Measurements from ENCODE around the gene LAMB1. TPM values are rescaled to one million over a fixed set of nuclear protein-coding genes. Genes with fewer than 3 reads are reported as not detected.
A peak's percentile ranks its signal among the peaks of the same experiment; 100 is the strongest.

The LAMB1 gene
- total RNA-seq, 2 donors from 2014 or later, result 91.6 to 96.7 TPM

- no peak for DNase-seq
- Histone ChIP-seq H3K27me3 (no peaks in the 10 kb centered on the region), H3K4me1 (no peaks in the 10 kb centered on the region), H3K9ac (ENCODE audit: low read depth in 2 of 2, low read length in 2 of 2) (no peak overlapping the region), H3K27ac (no peak overlapping the region), H3K36me3 (peaks cover 10% of the 10 kb centered on the region), H3K9me3 (no peaks in the 10 kb centered on the region), H3K4me3 (no peak overlapping the region)
- no peak for TF ChIP-seq CTCF (IDR thresholded peaks at IDR 0.05)
- intact Hi-C loops (cut with DNase I), result no loop called here
Measured at GRCh38 chr7:107944411-107945169, 58.4 kb downstream of the LAMB1 start.

GRCh38 chr7:107943018-107943417, 59.9 kb downstream of the LAMB1 start:
- DNase-seq, result no peak
- Histone ChIP-seq H3K27ac (no peak overlapping the region), H3K9ac (ENCODE audit: low read depth in 2 of 2, low read length in 2 of 2) (no peak overlapping the region), H3K36me3 (peaks cover 12% of the 10 kb centered on the region), H3K4me1 (no peaks in the 10 kb centered on the region), H3K4me3 (no peak overlapping the region), H3K9me3 (no peaks in the 10 kb centered on the region), H3K27me3 (no peaks in the 10 kb centered on the region)
- TF ChIP-seq CTCF (IDR thresholded peaks at IDR 0.05), result no peak
- intact Hi-C loops (cut with DNase I), result no loop called here

GRCh38 chr7:107940951-107941350, 62.0 kb downstream of the LAMB1 start:
- no peak for TF ChIP-seq CTCF (IDR thresholded peaks at IDR 0.05)
- no peaks in the 10 kb centered on the region for H3K27me3 ChIP-seq
- H3K4me3 ChIP-seq, result no peak overlapping the region
- no peak overlapping the region for H3K9ac ChIP-seq (ENCODE audit: low read depth in 2 of 2, low read length in 2 of 2)
- H3K27ac ChIP-seq, result no peak overlapping the region
- H3K9me3 ChIP-seq, result no peaks in the 10 kb centered on the region
- peaks cover 12% of the 10 kb centered on the region for H3K36me3 ChIP-seq
- no peaks in the 10 kb centered on the region for H3K4me1 ChIP-seq
- DNase-seq, result no peak
- intact Hi-C loops (cut with DNase I), result no loop called here

- TF ChIP-seq CTCF (IDR thresholded peaks at IDR 0.05), result no peak
- intact Hi-C loops (cut with DNase I), result loop anchor here (10.0 kb wide), 1 partner anchor 45 kb away; no protein-coding TSS in a partner anchor
- DNase-seq, result no peak
- no peaks in the 10 kb centered on the region for H3K9me3 ChIP-seq
- H3K27me3 ChIP-seq, result no peaks in the 10 kb centered on the region
- H3K4me3 ChIP-seq, result no peak overlapping the region
- H3K4me1 ChIP-seq, result no peaks in the 10 kb centered on the region
- no peak overlapping the region for H3K9ac ChIP-seq (ENCODE audit: low read depth in 2 of 2, low read length in 2 of 2)
- peak overlapping the region; percentile 55 for H3K27ac ChIP-seq
- peaks cover 12% of the 10 kb centered on the region for H3K36me3 ChIP-seq
Measured at GRCh38 chr7:107939573-107940489, 63.1 kb downstream of the LAMB1 start.

GRCh38 chr7:107938456-107939250, 64.3 kb downstream of the LAMB1 start:
- Histone ChIP-seq H3K27me3 (no peaks in the 10 kb centered on the region), H3K9ac (ENCODE audit: low read depth in 2 of 2, low read length in 2 of 2) (no peak overlapping the region), H3K9me3 (no peaks in the 10 kb centered on the region), H3K4me3 (no peak overlapping the region), H3K27ac (peak overlapping the region; percentile 55), H3K36me3 (peaks cover 12% of the 10 kb centered on the region), H3K4me1 (no peaks in the 10 kb centered on the region)
- TF ChIP-seq CTCF (IDR thresholded peaks at IDR 0.05), result no peak
- intact Hi-C loops (cut with DNase I), result loop anchor here (10.0 kb wide), 1 partner anchor 46 kb away; no protein-coding TSS in a partner anchor
- no peak for DNase-seq
